ENCODE measurements around the gene FCHO2. TPM values are rescaled to one million over a fixed set of nuclear protein-coding genes. Genes with fewer than 3 reads are reported as not detected.
"Not testable (repeated sequence)": the region's sequence is repeated elsewhere in the genome, so short reads cannot be mapped to it uniquely, and the experiment has no call there.

Gene FCHO2
- 0.64 and 0.75 TPM in 2 replicates for total RNA-seq

- intact Hi-C loops (cut with micrococcal nuclease), result loop anchor here (1.0 to 5.0 kb wide), 5 partner anchors 107 to 541 kb away; partner anchors contain the start of gene BTF3
These were observed at the start of gene FCHO2 for GRCh38 chr5:72955768-72956323. TSS of gene FCHO2 (plus strand) at chr5:72956041. CDS start at chr5:72956097, 56 bp downstream.

GRCh38 chr5:72906806-72907205, 49.0 kb upstream of the FCHO2 start:
- intact Hi-C loops (cut with micrococcal nuclease), result no loop called here

- intact Hi-C loops (cut with micrococcal nuclease), result no loop called here
These were observed 47.2 kb upstream of the FCHO2 start for GRCh38 chr5:72908664-72909063.

- intact Hi-C loops (cut with micrococcal nuclease), result no loop called here
These were observed 38.5 kb upstream of the FCHO2 start for GRCh38 chr5:72917371-72917776.

GRCh38 chr5:72920690-72921502, 34.9 kb upstream of the FCHO2 start:
- intact Hi-C loops (cut with micrococcal nuclease), result no loop called here

GRCh38 chr5:72921886-72922285, 34.0 kb upstream of the FCHO2 start:
- intact Hi-C loops (cut with micrococcal nuclease), result no loop called here

- intact Hi-C loops (cut with micrococcal nuclease), result no loop called here
These were observed 33.4 kb upstream of the FCHO2 start for GRCh38 chr5:72922422-72922821.

- intact Hi-C loops (cut with micrococcal nuclease), result no loop called here
These were observed 30.4 kb upstream of the FCHO2 start for GRCh38 chr5:72925336-72926010.

- intact Hi-C loops (cut with micrococcal nuclease), result not testable (repeated sequence)
These were observed 23.2 kb upstream of the FCHO2 start for GRCh38 chr5:72932686-72933085.

- intact Hi-C loops (cut with micrococcal nuclease), result not testable (repeated sequence)
These were observed 20.7 kb upstream of the FCHO2 start for GRCh38 chr5:72934953-72935725.

GRCh38 chr5:72936893-72937292, 18.9 kb upstream of the FCHO2 start:
- intact Hi-C loops (cut with micrococcal nuclease), result no loop called here

- intact Hi-C loops (cut with micrococcal nuclease), result no loop called here
These were observed 18.3 kb upstream of the FCHO2 start for GRCh38 chr5:72937517-72938061.

- intact Hi-C loops (cut with micrococcal nuclease), result no loop called here
These were observed 17.6 kb upstream of the FCHO2 start for GRCh38 chr5:72938206-72938605.

- intact Hi-C loops (cut with micrococcal nuclease), result no loop called here
These were observed 15.8 kb upstream of the FCHO2 start for GRCh38 chr5:72940082-72940481.

GRCh38 chr5:72943307-72943706, 12.5 kb upstream of the FCHO2 start:
- intact Hi-C loops (cut with micrococcal nuclease), result no loop called here

- intact Hi-C loops (cut with micrococcal nuclease), result no loop called here
These were observed 8.3 kb upstream of the FCHO2 start for GRCh38 chr5:72947498-72947897.

- intact Hi-C loops (cut with micrococcal nuclease), result no loop called here
These were observed 6.4 kb upstream of the FCHO2 start for GRCh38 chr5:72949481-72949880.

- intact Hi-C loops (cut with micrococcal nuclease), result no loop called here
These were observed 4.0 kb upstream of the FCHO2 start for GRCh38 chr5:72951671-72952468.

- intact Hi-C loops (cut with micrococcal nuclease), result loop anchor here (2.0 kb wide), 1 partner anchor 106 kb away; no protein-coding TSS in a partner anchor
These were observed 1.5 kb upstream of the FCHO2 start for GRCh38 chr5:72954389-72954788.

- intact Hi-C loops (cut with micrococcal nuclease), result loop anchor here (1.0 to 5.0 kb wide), 5 partner anchors 106 to 542 kb away; partner anchors contain the start of gene BTF3
These were observed 586 bp upstream of the FCHO2 start for GRCh38 chr5:72955143-72955767.
